ENCODE results near the gene CNTNAP2. TPM values are rescaled to one million over a fixed set of nuclear protein-coding genes. Genes with fewer than 3 reads are reported as not detected.

The CNTNAP2 gene
- total and polyA plus RNA-seq, 11 donors = 0.01 to 2.6 (median 0.31) TPM; not detected in 3

- no peak overlapping the region for H3K27ac ChIP-seq
- ATAC-seq = no peak
- H3K36me3 ChIP-seq = no peaks in the 10 kb centered on the region
- H3K9me3 ChIP-seq = no peaks in the 10 kb centered on the region
- intact Hi-C loops (cut with DNase I) = no loop called here
- H3K27me3 ChIP-seq = peaks cover 0 to 10% (median 0%) of the 10 kb centered on the region in 9 donors
- H3K4me3 ChIP-seq = no peak overlapping the region
- no peak for DNase-seq
- TF ChIP-seq POLR2A (IDR thresholded peaks at IDR 0.05) (no peak), CTCF (IDR thresholded peaks at IDR 0.05) (no peak)
- 56 to 70% (median 61%) methylated on average over 6 of the region's 6 CpGs for WGBS, 4 donors
- no peaks in the 10 kb centered on the region for H3K4me1 ChIP-seq
Measured at GRCh38 chr7:148020679-148021078, 1904.1 kb downstream of the CNTNAP2 start.

GRCh38 chr7:148021507-148022045, 1905.0 kb downstream of the CNTNAP2 start:
- Histone ChIP-seq H3K4me1 (no peaks in the 10 kb centered on the region), H3K9me3 (no peaks in the 10 kb centered on the region), H3K27me3 (peaks cover 0 to 10% (median 0%) of the 10 kb centered on the region in 9 donors), H3K4me3 (no peak overlapping the region), H3K27ac (no peak overlapping the region), H3K36me3 (no peaks in the 10 kb centered on the region)
- ATAC-seq (no peak), DNase-seq (no peak)
- intact Hi-C loops (cut with DNase I) = no loop called here
- 82 to 84% (median 83%) methylated on average over 17 of the region's 17 CpGs for WGBS, 4 donors
- TF ChIP-seq POLR2A (IDR thresholded peaks at IDR 0.05) (no peak), CTCF (IDR thresholded peaks at IDR 0.05) (no peak)

- TF ChIP-seq CTCF (IDR thresholded peaks at IDR 0.05) (no peak), POLR2A (IDR thresholded peaks at IDR 0.05) (no peak)
- Histone ChIP-seq H3K27ac (no peak overlapping the region), H3K9me3 (no peaks in the 10 kb centered on the region), H3K4me3 (no peak overlapping the region), H3K27me3 (peaks cover 0 to 10% (median 0%) of the 10 kb centered on the region in 9 donors), H3K4me1 (no peaks in the 10 kb centered on the region), H3K36me3 (no peaks in the 10 kb centered on the region)
- intact Hi-C loops (cut with DNase I) = no loop called here
- 85 to 89% (median 86%) methylated on average over 9 of the region's 9 CpGs for WGBS, 4 donors
- ATAC-seq = no peak
- DNase-seq = no peak
Measured at GRCh38 chr7:148022832-148023231, 1906.2 kb downstream of the CNTNAP2 start.

- 65 to 77% (median 73%) methylated on average over 5 of the region's 5 CpGs for WGBS, 4 donors
- DNase-seq (no peak), ATAC-seq (no peak)
- Histone ChIP-seq H3K4me3 (no peak overlapping the region), H3K9me3 (no peaks in the 10 kb centered on the region), H3K27ac (no peak overlapping the region), H3K4me1 (no peaks in the 10 kb centered on the region), H3K27me3 (peaks cover 0 to 4% (median 0%) of the 10 kb centered on the region in 9 donors), H3K36me3 (no peaks in the 10 kb centered on the region)
- TF ChIP-seq POLR2A (IDR thresholded peaks at IDR 0.05) = no peak
- TF ChIP-seq CTCF (IDR thresholded peaks at IDR 0.05) = no peak
- intact Hi-C loops (cut with DNase I) = no loop called here
Measured at GRCh38 chr7:148026713-148027112, 1910.1 kb downstream of the CNTNAP2 start.

All from heart left ventricle (tissue), 16 donors.